PC-3 (cell line): ENCODE data around the gene FOXP1.

Experiments used
- EZH2 ChIP-seq: fragments of 300-600 bp; sonication (generic); IDR thresholded peaks from one replicate; pipeline ENCODE4 v1.6.1; 2017; ENCODE audit warnings: antibody characterized with exemption, mild to moderate bottlenecking, low read length; ENCODE audit not compliant: unreplicated experiment
- EZH2phosphoT487 ChIP-seq: fragments of 300-600 bp; sonication (generic); IDR thresholded peaks from 2 replicates; pipeline ENCODE4 v1.6.1; 2018; ENCODE audit warnings: mild to moderate bottlenecking, antibody characterized with exemption, low read length, borderline replicate concordance
- TF ChIP-seq, protein P1 (sequence below): fragments of 300-600 bp; sonication (generic); conservative IDR thresholded peaks from 2 replicates; pipeline ENCODE4 v1.5.1; 2017; ENCODE audit warnings: antibody characterized with exemption, low read depth, mild to moderate bottlenecking, low read length

DNA sequence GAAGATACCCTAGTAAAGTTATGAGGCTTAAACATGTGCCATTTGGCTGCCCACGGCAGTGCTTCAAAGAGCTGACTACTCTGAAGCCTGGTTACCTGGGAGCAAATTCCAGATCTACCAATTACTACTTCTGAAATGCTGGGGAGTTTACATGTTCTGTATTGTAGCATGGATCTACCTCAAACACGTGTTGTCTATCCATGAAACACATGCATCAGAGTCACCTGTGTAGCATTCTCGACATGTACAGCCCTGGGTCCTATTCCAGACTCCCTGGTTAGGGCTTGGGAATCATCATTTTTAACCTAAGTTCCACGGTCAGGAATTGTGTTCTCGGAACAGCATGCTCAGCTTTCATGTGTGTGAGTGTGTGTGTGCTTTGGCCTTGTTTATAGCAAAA is 671.8 kb downstream of the FOXP1 start:
- TF ChIP-seq, protein P1, sequence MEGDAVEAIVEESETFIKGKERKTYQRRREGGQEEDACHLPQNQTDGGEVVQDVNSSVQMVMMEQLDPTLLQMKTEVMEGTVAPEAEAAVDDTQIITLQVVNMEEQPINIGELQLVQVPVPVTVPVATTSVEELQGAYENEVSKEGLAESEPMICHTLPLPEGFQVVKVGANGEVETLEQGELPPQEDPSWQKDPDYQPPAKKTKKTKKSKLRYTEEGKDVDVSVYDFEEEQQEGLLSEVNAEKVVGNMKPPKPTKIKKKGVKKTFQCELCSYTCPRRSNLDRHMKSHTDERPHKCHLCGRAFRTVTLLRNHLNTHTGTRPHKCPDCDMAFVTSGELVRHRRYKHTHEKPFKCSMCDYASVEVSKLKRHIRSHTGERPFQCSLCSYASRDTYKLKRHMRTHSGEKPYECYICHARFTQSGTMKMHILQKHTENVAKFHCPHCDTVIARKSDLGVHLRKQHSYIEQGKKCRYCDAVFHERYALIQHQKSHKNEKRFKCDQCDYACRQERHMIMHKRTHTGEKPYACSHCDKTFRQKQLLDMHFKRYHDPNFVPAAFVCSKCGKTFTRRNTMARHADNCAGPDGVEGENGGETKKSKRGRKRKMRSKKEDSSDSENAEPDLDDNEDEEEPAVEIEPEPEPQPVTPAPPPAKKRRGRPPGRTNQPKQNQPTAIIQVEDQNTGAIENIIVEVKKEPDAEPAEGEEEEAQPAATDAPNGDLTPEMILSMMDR, result no peak
- TF ChIP-seq EZH2 (no peak), EZH2phosphoT487 (no peak)
